Measurements from ENCODE around the gene CRLF1.
"Not testable (repeated sequence)": the region's sequence is repeated elsewhere in the genome, so short reads cannot be mapped to it uniquely, and the experiment has no call there.

Gene CRLF1

DNA sequence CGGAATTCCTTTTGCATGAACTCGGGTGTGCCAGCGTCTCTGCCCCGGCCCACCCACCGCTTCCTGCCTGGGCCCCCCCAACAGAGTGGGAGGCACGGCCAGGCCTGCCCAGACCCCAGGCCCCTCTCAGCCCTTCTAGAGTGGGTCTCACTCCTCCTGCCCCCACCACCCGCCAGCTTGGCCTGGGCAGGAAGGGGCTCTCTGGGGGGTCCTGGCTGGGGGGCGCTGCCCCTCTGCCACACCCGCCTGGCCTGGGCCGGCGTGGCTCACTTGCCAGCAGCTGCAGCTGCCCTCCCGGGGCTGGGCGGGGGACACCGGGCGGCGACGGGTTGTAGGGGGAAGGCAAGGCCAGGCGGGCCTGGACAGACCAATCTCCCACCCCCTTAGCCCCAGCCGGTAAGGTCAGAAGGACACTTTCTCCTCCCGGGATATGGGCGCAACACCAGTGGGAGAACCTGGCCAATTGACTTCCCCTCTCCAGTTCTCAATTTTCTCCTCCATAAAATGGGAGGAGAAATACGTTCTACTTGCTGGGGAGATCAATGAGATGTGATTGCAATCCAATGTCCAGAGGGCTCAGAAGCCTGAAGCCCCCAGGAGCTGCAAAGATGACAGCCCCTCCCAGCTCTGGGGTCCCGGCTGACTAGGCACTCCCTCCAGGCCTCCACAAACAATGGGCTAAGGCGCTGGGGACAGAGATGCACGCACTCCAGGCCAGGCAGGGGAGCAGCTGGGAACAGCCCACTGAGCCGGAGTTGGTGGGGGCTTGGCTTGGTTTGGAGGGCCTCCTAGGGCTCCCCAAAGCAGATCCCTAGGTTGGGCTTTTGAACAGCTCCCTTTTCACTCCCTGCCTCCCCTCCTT is 2.4 kb downstream of the CRLF1 start:
- no peak overlapping the region for H3K27ac ChIP-seq (ENCODE audit: low read depth, low read length)
- H3K79me2 ChIP-seq (ENCODE audit: insufficient read depth, low read length), result no peaks in the 10 kb centered on the region
- H2AFZ ChIP-seq (ENCODE audit: low read depth, low read length, severe bottlenecking), result no peak overlapping the region
- no peaks in the 10 kb centered on the region for H4K20me1 ChIP-seq (ENCODE audit: low read depth, low read length)
- H3K9ac ChIP-seq (ENCODE audit: low read length), result no peak overlapping the region
- no peaks in the 10 kb centered on the region for H3K9me2 ChIP-seq (replicated peaks; ENCODE audit: insufficient read depth, low read length)
- no peak for TF ChIP-seq EZH2phosphoT487 (conservative IDR thresholded peaks at IDR 0.05; ENCODE audit: low read length)
- TF ChIP-seq, protein P1, sequence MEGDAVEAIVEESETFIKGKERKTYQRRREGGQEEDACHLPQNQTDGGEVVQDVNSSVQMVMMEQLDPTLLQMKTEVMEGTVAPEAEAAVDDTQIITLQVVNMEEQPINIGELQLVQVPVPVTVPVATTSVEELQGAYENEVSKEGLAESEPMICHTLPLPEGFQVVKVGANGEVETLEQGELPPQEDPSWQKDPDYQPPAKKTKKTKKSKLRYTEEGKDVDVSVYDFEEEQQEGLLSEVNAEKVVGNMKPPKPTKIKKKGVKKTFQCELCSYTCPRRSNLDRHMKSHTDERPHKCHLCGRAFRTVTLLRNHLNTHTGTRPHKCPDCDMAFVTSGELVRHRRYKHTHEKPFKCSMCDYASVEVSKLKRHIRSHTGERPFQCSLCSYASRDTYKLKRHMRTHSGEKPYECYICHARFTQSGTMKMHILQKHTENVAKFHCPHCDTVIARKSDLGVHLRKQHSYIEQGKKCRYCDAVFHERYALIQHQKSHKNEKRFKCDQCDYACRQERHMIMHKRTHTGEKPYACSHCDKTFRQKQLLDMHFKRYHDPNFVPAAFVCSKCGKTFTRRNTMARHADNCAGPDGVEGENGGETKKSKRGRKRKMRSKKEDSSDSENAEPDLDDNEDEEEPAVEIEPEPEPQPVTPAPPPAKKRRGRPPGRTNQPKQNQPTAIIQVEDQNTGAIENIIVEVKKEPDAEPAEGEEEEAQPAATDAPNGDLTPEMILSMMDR (IDR thresholded peaks at IDR 0.05; ENCODE audit: insufficient read depth, low read length, poor library complexity, severe bottlenecking), result no peak
- H3K36me3 ChIP-seq (ENCODE audit: low read length), result no peaks in the 10 kb centered on the region
- H3K4me2 ChIP-seq (ENCODE audit: low read depth, low read length, poor library complexity, severe bottlenecking), result no peak overlapping the region
- 0 out of 2 replicates have a peak, but pooled peaks cover 6% of the 10 kb centered on the region for H3K27me3 ChIP-seq (ENCODE audit: low read length)
- no peaks in the 10 kb centered on the region for H3K9me3 ChIP-seq (ENCODE audit: insufficient read depth, low read length)
- no peak overlapping the region for H3K4me3 ChIP-seq (ENCODE audit: insufficient read depth, low read length, poor library complexity, severe bottlenecking)
- H3F3A ChIP-seq (ENCODE audit: insufficient read depth), result no peaks in the 10 kb centered on the region

- H3K9me3 ChIP-seq (ENCODE audit: insufficient read depth, low read length), result no peaks in the 10 kb centered on the region
- H4K20me1 ChIP-seq (ENCODE audit: low read depth, low read length), result no peaks in the 10 kb centered on the region
- H2AFZ ChIP-seq (ENCODE audit: low read depth, low read length, severe bottlenecking), result no peak overlapping the region
- 0 out of 2 replicates have a peak, but pooled peaks cover 2% of the 10 kb centered on the region for H3K27me3 ChIP-seq (ENCODE audit: low read length)
- H3K9me2 ChIP-seq (replicated peaks; ENCODE audit: insufficient read depth, low read length), result no peaks in the 10 kb centered on the region
- H3K27ac ChIP-seq (ENCODE audit: low read depth, low read length), result no peak overlapping the region
- no peak overlapping the region for H3K9ac ChIP-seq (ENCODE audit: low read length)
- no peaks in the 10 kb centered on the region for H3F3A ChIP-seq (ENCODE audit: insufficient read depth)
- TF ChIP-seq, protein P1 (IDR thresholded peaks at IDR 0.05; ENCODE audit: insufficient read depth, low read length, poor library complexity, severe bottlenecking), result no peak
- 0 out of 2 replicates have a peak, but pooled peaks have one; percentile 27 for TF ChIP-seq EZH2phosphoT487 (conservative IDR thresholded peaks at IDR 0.05; ENCODE audit: low read length)
- no peak overlapping the region for H3K4me3 ChIP-seq (ENCODE audit: insufficient read depth, low read length, poor library complexity, severe bottlenecking)
- H3K4me2 ChIP-seq (ENCODE audit: low read depth, low read length, poor library complexity, severe bottlenecking), result no peak overlapping the region
- H3K36me3 ChIP-seq (ENCODE audit: low read length), result no peaks in the 10 kb centered on the region
- H3K79me2 ChIP-seq (ENCODE audit: insufficient read depth, low read length), result no peaks in the 10 kb centered on the region
Measured at GRCh38 chr19:18603255-18603957, 3.2 kb downstream of the CRLF1 start.

- Histone ChIP-seq H3K27me3 (ENCODE audit: low read length) (no peaks in the 10 kb centered on the region), H4K20me1 (ENCODE audit: low read depth, low read length) (no peaks in the 10 kb centered on the region), H3K36me3 (ENCODE audit: low read length) (no peaks in the 10 kb centered on the region), H2AFZ (ENCODE audit: low read depth, low read length, severe bottlenecking) (no peak overlapping the region), H3K27ac (ENCODE audit: low read depth, low read length) (no peak overlapping the region), H3K9me2 (replicated peaks; ENCODE audit: insufficient read depth, low read length) (no peaks in the 10 kb centered on the region), H3K9me3 (ENCODE audit: insufficient read depth, low read length) (no peaks in the 10 kb centered on the region), H3F3A (ENCODE audit: insufficient read depth) (no peaks in the 10 kb centered on the region), H3K4me3 (ENCODE audit: insufficient read depth, low read length, poor library complexity, severe bottlenecking) (no peak overlapping the region), H3K9ac (ENCODE audit: low read length) (no peak overlapping the region), H3K79me2 (ENCODE audit: insufficient read depth, low read length) (no peaks in the 10 kb centered on the region), H3K4me2 (ENCODE audit: low read depth, low read length, poor library complexity, severe bottlenecking) (no peak overlapping the region)
- TF ChIP-seq, protein P1 (IDR thresholded peaks at IDR 0.05; ENCODE audit: insufficient read depth, low read length, poor library complexity, severe bottlenecking), result no peak
- TF ChIP-seq EZH2phosphoT487 (conservative IDR thresholded peaks at IDR 0.05; ENCODE audit: low read length), result no peak
Measured at GRCh38 chr19:18601875-18602274, 4.7 kb downstream of the CRLF1 start.

DNA sequence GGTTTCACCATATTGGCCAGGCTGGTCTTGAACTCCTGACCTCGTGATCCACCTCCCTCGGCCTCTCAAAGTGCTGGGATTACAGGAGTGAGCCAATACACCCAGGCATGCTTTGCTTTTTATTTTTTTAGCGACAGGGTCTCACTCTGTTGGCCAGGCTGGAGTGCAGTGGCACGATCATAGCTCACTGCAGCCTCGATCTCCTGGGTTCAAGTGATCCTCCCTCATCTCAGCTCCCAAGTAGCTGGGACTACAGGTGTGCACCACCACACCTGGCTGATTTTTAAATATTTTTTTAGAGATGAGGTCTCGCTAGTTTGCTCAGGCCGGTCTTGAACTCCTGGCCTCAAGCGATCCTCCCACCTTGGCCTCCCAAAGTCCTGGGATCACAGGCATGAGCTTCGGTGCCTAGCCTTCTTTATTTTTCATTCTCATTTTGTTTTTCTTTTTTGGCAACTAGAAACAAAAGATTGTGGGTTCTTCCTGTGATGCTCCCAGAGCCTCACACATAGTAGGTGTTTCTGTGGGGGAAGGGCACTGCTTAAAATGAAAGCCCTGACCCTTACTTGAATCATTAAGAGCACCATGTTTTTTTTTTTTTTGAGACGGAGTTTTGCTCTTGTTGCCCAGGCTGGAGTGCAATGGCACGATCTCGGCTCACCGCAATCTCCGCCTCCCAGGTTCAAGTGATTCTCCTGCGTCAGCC is 5.8 kb downstream of the CRLF1 start:
- H3K9me3 ChIP-seq (ENCODE audit: insufficient read depth, low read length); H3K79me2 ChIP-seq (ENCODE audit: insufficient read depth, low read length); H4K20me1 ChIP-seq (ENCODE audit: low read depth, low read length); H3K9me2 ChIP-seq (replicated peaks; ENCODE audit: insufficient read depth, low read length); H3K36me3 ChIP-seq (ENCODE audit: low read length); H3K4me3 ChIP-seq (ENCODE audit: insufficient read depth, low read length, poor library complexity, severe bottlenecking); H2AFZ ChIP-seq (ENCODE audit: low read depth, low read length, severe bottlenecking); H3K27me3 ChIP-seq (ENCODE audit: low read length); H3F3A ChIP-seq (ENCODE audit: insufficient read depth); H3K27ac ChIP-seq (ENCODE audit: low read depth, low read length); H3K9ac ChIP-seq (ENCODE audit: low read length); H3K4me2 ChIP-seq (ENCODE audit: low read depth, low read length, poor library complexity, severe bottlenecking): not testable (repeated sequence)
